Neuronal stem cell (in vitro differentiated cells): Measurements from ENCODE around the gene SLC24A5.

Source experiments
- DNase-seq: peaks from one replicate; pipeline ENCODE4 v3.0.0-alpha.2; 2013; ENCODE audit warnings: low spot score
- H2AFZ ChIP-seq: one replicate; pipeline ENCODE4 v1.6.1; 2013; ENCODE audit warnings: mild to moderate bottlenecking, low read length, inconsistent platforms
- H2AK5ac ChIP-seq: 2 replicates; pipeline ENCODE4 v1.6.1; 2013; ENCODE audit warnings: low read depth, mild to moderate bottlenecking, inconsistent platforms, low read length, moderate library complexity, mixed read lengths
- H2BK120ac ChIP-seq: 2 replicates; pipeline ENCODE4 v1.6.1; 2013; ENCODE audit warnings: low read depth, mild to moderate bottlenecking, inconsistent platforms, low read length, moderate library complexity, mixed read lengths
- H2BK12ac ChIP-seq: one replicate; pipeline ENCODE4 v1.6.1; 2013; ENCODE audit warnings: low read length, inconsistent platforms
- H2BK15ac ChIP-seq: 2 replicates; pipeline ENCODE4 v1.6.1; 2013; ENCODE audit warnings: mild to moderate bottlenecking, low read length, inconsistent platforms, mixed read lengths
- H2BK5ac ChIP-seq: one replicate; pipeline ENCODE4 v1.6.1; 2013; ENCODE audit warnings: inconsistent platforms, mild to moderate bottlenecking, low read length, moderate library complexity
- H3K14ac ChIP-seq: one replicate; pipeline ENCODE4 v1.6.1; 2013; ENCODE audit warnings: low read length, inconsistent platforms
- H3K18ac ChIP-seq: 2 replicates; pipeline ENCODE4 v1.6.1; 2013; ENCODE audit warnings: low read length, inconsistent platforms
- H3K23ac ChIP-seq: 2 replicates; pipeline ENCODE4 v1.6.1; 2013; ENCODE audit warnings: low read depth, mild to moderate bottlenecking, mixed read lengths, low read length, inconsistent platforms; ENCODE audit not compliant: poor library complexity
- H3K27ac ChIP-seq: replicated peaks from 3 replicates; pipeline ENCODE4 v1.5.1; 2013; ENCODE audit warnings: low read length, inconsistent platforms
- H3K27me3 ChIP-seq, 3 experiments: 2 replicates each; pipeline ENCODE4 v1.6.1; 2013; ENCODE audit warnings: low read length in 3 of 3, mild to moderate bottlenecking in 2 of 3, inconsistent platforms in 1 of 3, low read depth in 1 of 3, mixed read lengths in 1 of 3, moderate library complexity in 1 of 3; ENCODE audit not compliant: control insufficient read depth in 3 of 3, insufficient read depth in 3 of 3
- H3K36me3 ChIP-seq, 2 donors: replicated peaks in 1 of 2; 2 replicates each; pipeline ENCODE4 v1.6.1; 2013; ENCODE audit warnings: low read length in 2 of 2; ENCODE audit not compliant: control insufficient read depth in 2 of 2, insufficient read depth in 2 of 2
- H3K4ac ChIP-seq: 2 replicates; pipeline ENCODE4 v1.6.1; 2013; ENCODE audit warnings: inconsistent platforms, mild to moderate bottlenecking, low read length, moderate library complexity
- H3K4me1 ChIP-seq, 2 donors: 1 replicate in 1 of 2; 2 replicates in 1 of 2; pipeline ENCODE4 v1.6.1; 2013; ENCODE audit warnings: low read length in 2 of 2, low read depth in 1 of 2; ENCODE audit not compliant: control insufficient read depth in 2 of 2, insufficient read depth in 1 of 2
- H3K4me2 ChIP-seq: one replicate; pipeline ENCODE4 v1.6.1; 2013; ENCODE audit warnings: mild to moderate bottlenecking, low read length, inconsistent platforms; ENCODE audit not compliant: insufficient read depth, poor library complexity, severe bottlenecking
- H3K4me3 ChIP-seq, 2 donors: 2 replicates each; pipeline ENCODE4 v1.5.1; 2013; ENCODE audit warnings: low read length in 2 of 2, mild to moderate bottlenecking in 2 of 2, inconsistent platforms in 1 of 2, moderate library complexity in 1 of 2
- H3K79me1 ChIP-seq: one replicate; pipeline ENCODE4 v1.6.1; 2013; ENCODE audit warnings: low read depth, mild to moderate bottlenecking, inconsistent platforms, low read length, moderate library complexity
- H3K9ac ChIP-seq: one replicate; pipeline ENCODE4 v1.6.1; 2013; ENCODE audit warnings: mild to moderate bottlenecking, low read depth, low read length, inconsistent platforms; ENCODE audit not compliant: poor library complexity
- H3K9me3 ChIP-seq, 2 donors: replicated peaks in 1 of 2; 2 replicates each; pipeline versions ENCODE3 to v1.6.1; 2013; ENCODE audit warnings: low read length in 2 of 2, mild to moderate bottlenecking in 2 of 2, inconsistent platforms in 1 of 2, low read depth in 1 of 2, mixed read lengths in 1 of 2, moderate library complexity in 1 of 2; ENCODE audit not compliant: control insufficient read depth in 2 of 2, insufficient read depth in 1 of 2
- H4K8ac ChIP-seq: one replicate; pipeline ENCODE4 v1.6.1; 2013; ENCODE audit warnings: low read depth, mild to moderate bottlenecking, inconsistent platforms, low read length, moderate library complexity
- H4K91ac ChIP-seq: one replicate; pipeline ENCODE4 v1.6.1; 2013; ENCODE audit warnings: low read length, low read depth, mild to moderate bottlenecking, inconsistent platforms; ENCODE audit not compliant: poor library complexity
- WGBS, 2 donors: extraction: QIAGEN DNeasy Blood & Tissue Kit; methylation state at CpG; one replicate each; pipeline ENCODE4 v1.1.7; 2013; ENCODE audit warnings: missing lambda C conversion rate in 2 of 2, mixed read lengths in 1 of 2; ENCODE audit not compliant: insufficient read length in 2 of 2, insufficient replicate concordance in 1 of 2; ENCODE audit errors: extremely low coverage in 2 of 2; 5-methylcytosine and 5-hydroxymethylcytosine counted together

The SLC24A5 gene

GRCh38 chr15:48097264-48097663 lies 23.5 kb upstream of the SLC24A5 start:
- no peak overlapping the region for H3K4me3 ChIP-seq
- H2BK120ac ChIP-seq: no peak overlapping the region
- WGBS, 2 donors: no CpG with 5 or more reads among the region's 2 CpGs
- no peak overlapping the region for H2AK5ac ChIP-seq
- no peaks in the 10 kb centered on the region for H3K79me1 ChIP-seq
- H3K4me1 ChIP-seq: no peaks in the 10 kb centered on the region
- no peak overlapping the region for H3K27ac ChIP-seq
- no peak overlapping the region for H3K9ac ChIP-seq
- H3K14ac ChIP-seq: no peak overlapping the region
- H2AFZ ChIP-seq: no peak overlapping the region
- no peak overlapping the region for H3K4ac ChIP-seq
- H2BK15ac ChIP-seq: no peak overlapping the region
- H4K91ac ChIP-seq: no peak overlapping the region
- no peak for DNase-seq
- H3K4me2 ChIP-seq: no peak overlapping the region
- H3K9me3 ChIP-seq: no peaks in the 10 kb centered on the region
- H2BK12ac ChIP-seq: no peak overlapping the region
- no peak overlapping the region for H2BK5ac ChIP-seq
- no peaks in the 10 kb centered on the region for H3K36me3 ChIP-seq
- H3K18ac ChIP-seq: no peak overlapping the region
- peaks cover 0 to 6% (median 0%) of the 10 kb centered on the region in 3 experiments for H3K27me3 ChIP-seq
- no peak overlapping the region for H4K8ac ChIP-seq
- H3K23ac ChIP-seq: no peak overlapping the region

- WGBS, 2 donors: no CpG with 5 or more reads among the region's 6 CpGs
- no peak overlapping the region for H2AFZ ChIP-seq
- no peak overlapping the region for H3K27ac ChIP-seq
- H3K27me3 ChIP-seq: peaks cover 0 to 11% (median 0%) of the 10 kb centered on the region in 3 experiments
- no peaks in the 10 kb centered on the region for H3K4me1 ChIP-seq
- no peak overlapping the region for H4K91ac ChIP-seq
- no peak overlapping the region for H3K18ac ChIP-seq
- H3K4ac ChIP-seq: no peak overlapping the region
- H2BK15ac ChIP-seq: no peak overlapping the region
- no peak overlapping the region for H2BK12ac ChIP-seq
- H3K14ac ChIP-seq: no peak overlapping the region
- H2AK5ac ChIP-seq: no peak overlapping the region
- no peak for DNase-seq
- no peak overlapping the region for H2BK5ac ChIP-seq
- no peaks in the 10 kb centered on the region for H3K36me3 ChIP-seq
- H3K23ac ChIP-seq: no peak overlapping the region
- no peak overlapping the region for H3K4me3 ChIP-seq
- H3K9ac ChIP-seq: no peak overlapping the region
- H3K79me1 ChIP-seq: no peaks in the 10 kb centered on the region
- no peak overlapping the region for H3K4me2 ChIP-seq
- H2BK120ac ChIP-seq: no peak overlapping the region
- no peaks in the 10 kb centered on the region for H3K9me3 ChIP-seq
- no peak overlapping the region for H4K8ac ChIP-seq
Measured at GRCh38 chr15:48101376-48101961, 19.3 kb upstream of the SLC24A5 start.

- Histone ChIP-seq H3K4me1 (no peaks in the 10 kb centered on the region), H3K27me3 (peaks cover 0 to 13% (median 0%) of the 10 kb centered on the region in 3 experiments), H3K14ac (no peak overlapping the region), H4K91ac (no peak overlapping the region), H2BK5ac (no peak overlapping the region), H3K4ac (no peak overlapping the region), H3K18ac (no peak overlapping the region), H3K4me3 (no peak overlapping the region), H3K27ac (no peak overlapping the region), H2AK5ac (no peak overlapping the region), H2AFZ (no peak overlapping the region), H3K9me3 (no peaks in the 10 kb centered on the region), H3K9ac (no peak overlapping the region), H4K8ac (no peak overlapping the region), H2BK12ac (no peak overlapping the region), H2BK15ac (no peak overlapping the region), H3K23ac (no peak overlapping the region), H2BK120ac (no peak overlapping the region), H3K4me2 (no peak overlapping the region), H3K36me3 (no peaks in the 10 kb centered on the region), H3K79me1 (no peaks in the 10 kb centered on the region)
- no CpG with 5 or more reads among the region's 6 CpGs for WGBS, 2 donors
- DNase-seq: no peak
Measured at GRCh38 chr15:48102167-48102566, 18.6 kb upstream of the SLC24A5 start.

GRCh38 chr15:48103647-48104046 lies 17.1 kb upstream of the SLC24A5 start:
- H3K4me2 ChIP-seq: no peak overlapping the region
- H4K91ac ChIP-seq: no peak overlapping the region
- H3K27me3 ChIP-seq: peaks cover 0 to 20% (median 0%) of the 10 kb centered on the region in 3 experiments
- no peak for DNase-seq
- no peak overlapping the region for H2AK5ac ChIP-seq
- H2BK12ac ChIP-seq: no peak overlapping the region
- H3K14ac ChIP-seq: no peak overlapping the region
- H4K8ac ChIP-seq: no peak overlapping the region
- H3K4me1 ChIP-seq: no peaks in the 10 kb centered on the region
- H3K4ac ChIP-seq: no peak overlapping the region
- H3K18ac ChIP-seq: no peak overlapping the region
- no peak overlapping the region for H2AFZ ChIP-seq
- no peak overlapping the region for H3K4me3 ChIP-seq
- no peaks in the 10 kb centered on the region for H3K79me1 ChIP-seq
- H2BK5ac ChIP-seq: no peak overlapping the region
- no peak overlapping the region for H3K9ac ChIP-seq
- WGBS, 2 donors: no CpG with 5 or more reads among the region's 5 CpGs
- no peaks in the 10 kb centered on the region for H3K36me3 ChIP-seq
- no peak overlapping the region for H3K23ac ChIP-seq
- no peak overlapping the region for H2BK120ac ChIP-seq
- H3K27ac ChIP-seq: no peak overlapping the region
- no peak overlapping the region for H2BK15ac ChIP-seq
- no peaks in the 10 kb centered on the region for H3K9me3 ChIP-seq
